Measurements from ENCODE around the gene ZMYND11.
A peak's percentile ranks its signal among the peaks of the same experiment; 100 is the strongest.
"Not testable (repeated sequence)": the region's sequence is repeated elsewhere in the genome, so short reads cannot be mapped to it uniquely, and the experiment has no call there.

The ZMYND11 gene

GRCh38 chr10:251982-252582 is 116.8 kb downstream of the ZMYND11 start:
- DNase-seq = no peak

DNA sequence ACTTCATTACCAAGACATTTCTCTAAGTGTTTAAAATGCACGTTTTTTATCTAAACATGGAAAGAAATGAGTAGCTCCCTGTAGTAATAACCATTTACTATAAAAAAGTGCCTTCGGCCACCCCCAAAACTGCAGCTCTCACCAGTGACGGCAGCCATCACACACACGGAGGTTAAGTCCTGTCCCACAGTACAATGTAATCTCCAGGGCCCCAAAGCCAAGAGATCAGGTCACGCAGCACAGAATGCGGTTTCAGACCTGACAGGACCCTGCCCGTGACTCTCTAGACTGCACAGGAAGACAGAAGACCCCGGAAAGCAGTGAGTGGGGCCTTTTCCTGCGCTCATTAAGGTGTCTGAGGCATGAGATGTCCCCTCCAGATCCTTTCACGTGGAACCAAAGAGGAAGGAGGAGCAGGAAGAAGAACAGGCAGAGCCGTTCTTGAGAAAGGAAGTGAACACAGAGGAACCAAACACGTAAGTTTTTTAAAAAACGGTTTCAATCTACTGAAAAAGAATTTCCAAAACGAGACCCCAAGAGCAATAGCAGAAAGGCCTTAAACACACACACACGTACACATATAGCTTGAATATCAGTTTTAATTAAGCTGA is 125.7 kb downstream of the ZMYND11 start:
- peak in 1 of 2 donors; percentile 13 for DNase-seq

DNA sequence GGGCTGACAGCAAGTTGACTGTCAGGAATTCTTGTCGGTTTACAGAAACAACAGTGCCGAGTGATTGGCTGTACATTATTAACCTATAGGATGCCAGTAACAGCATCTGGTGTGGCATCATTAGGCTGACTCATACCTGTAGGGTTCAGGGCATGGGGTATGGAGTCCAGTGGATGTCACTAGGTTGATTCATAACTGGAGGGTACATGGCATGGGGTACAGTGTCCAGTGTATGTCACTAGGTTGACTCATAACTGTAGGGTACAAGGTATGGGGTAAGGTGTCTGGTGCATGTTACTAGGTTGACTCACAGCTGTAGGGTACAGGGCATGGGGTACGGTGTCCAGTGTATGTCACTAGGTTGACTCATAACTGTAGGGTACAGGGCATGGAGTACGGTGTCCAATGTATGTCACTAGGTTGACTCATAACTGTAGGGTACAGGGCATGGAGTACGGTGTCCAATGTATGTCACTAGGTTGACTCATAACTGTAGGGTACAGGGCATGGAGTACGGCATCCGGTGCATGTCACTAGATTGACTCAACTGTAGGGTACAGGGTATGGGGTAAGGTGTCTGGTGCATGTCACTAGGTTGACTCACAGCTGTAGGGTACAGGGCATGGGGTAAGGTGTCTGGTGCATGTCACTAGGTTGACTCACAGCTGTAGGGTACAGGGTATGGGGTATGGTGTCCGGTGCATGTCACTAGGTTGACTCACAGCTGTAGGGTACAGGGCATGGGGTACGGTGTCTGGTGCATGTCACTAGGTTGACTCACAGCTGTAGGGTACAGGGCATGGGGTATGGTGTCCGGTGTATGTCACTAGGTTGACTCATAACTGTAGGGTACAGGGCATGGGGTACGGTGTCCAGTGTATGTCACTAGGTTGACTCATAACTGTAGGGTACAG is 129.2 kb downstream of the ZMYND11 start:
- DNase-seq = not testable (repeated sequence)

GRCh38 chr10:265074-265440 is 129.8 kb downstream of the ZMYND11 start:
- not testable (repeated sequence) for DNase-seq

DNA sequence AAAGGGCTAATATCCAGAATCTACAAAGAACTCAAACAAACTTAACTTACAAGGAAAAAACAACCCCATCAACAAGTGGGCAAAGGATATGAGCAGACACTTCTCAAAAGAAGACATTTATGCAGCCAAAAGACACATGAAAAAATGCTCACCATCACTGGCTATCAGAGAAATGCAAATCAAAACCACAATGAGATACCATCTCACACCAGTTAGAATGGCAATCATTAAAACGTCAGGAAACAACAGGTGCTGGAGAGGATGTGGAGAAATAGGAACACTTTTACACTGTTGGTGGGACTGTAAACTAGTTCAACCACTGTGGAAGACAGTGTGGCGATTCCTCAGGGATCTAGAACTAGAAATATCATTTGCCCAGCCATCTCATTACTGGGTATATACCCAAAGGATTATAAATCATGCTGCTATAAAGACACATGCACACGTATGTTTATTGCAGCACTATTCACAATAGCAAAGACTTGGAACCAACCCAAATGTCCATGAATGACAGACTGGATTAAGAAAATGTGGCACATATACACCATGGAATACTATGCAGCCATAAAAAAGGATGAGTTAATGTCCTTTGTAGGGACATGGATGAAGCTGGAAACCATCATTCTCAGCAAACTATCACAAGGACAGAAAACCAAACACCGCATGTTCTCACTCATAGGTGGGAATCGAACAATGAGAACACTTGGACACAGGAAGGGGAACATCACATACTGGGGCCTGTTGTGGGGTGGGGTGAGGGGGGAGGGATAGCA is 130.7 kb downstream of the ZMYND11 start:
- not testable (repeated sequence) for DNase-seq

GRCh38 chr10:266974-267425 is 131.7 kb downstream of the ZMYND11 start:
- no peak for DNase-seq

DNA sequence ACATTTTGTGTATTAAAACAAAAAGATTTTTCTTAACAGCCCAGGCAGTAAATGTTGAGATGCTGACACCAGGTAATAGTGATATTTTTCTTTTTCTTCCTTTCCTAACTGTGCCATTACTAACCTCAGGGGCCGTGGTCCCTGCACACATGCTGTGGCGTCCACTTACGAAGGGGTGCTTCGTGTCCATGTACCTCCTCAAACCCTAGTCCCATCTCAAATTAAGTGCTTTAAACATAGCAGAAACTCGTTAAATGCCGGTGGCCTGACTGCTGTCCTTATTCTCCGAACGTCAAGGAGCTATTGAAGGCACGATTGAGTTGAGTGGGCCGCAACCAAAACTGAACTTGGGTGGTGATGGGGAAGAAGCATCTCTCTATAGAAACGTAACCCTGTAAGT is 132.4 kb downstream of the ZMYND11 start:
- no peak for DNase-seq

DNA sequence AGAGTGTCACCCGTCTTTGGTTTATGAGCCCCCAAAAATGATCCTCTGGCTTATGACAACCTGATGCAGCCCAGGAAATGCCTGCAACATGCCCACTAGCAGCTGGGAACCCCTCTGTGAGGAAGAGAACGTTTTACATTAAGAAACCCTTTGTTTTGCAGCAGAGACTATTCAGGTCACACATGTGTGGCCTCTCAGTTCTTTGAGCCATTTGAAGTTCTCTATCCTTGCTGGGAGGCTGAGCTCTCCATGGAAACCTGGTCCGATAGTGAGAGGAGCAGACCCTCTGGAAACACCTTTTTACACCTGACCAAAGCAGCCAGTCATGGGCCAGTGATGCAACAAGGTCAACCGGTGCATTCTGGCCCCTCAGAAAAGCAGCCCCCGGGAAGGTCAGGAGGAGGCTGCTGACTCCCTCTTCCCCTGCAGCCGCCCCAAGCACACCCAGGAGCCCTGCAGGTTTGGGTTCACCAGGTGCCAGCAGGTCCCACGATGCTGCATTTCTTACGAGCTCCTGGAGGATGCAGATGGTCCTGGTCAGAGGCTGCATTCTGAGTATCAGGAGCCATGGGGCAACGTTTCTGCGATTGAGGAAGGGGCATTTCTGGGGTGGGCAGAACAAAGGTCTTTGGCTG is 134.3 kb downstream of the ZMYND11 start:
- no peak for DNase-seq

DNA sequence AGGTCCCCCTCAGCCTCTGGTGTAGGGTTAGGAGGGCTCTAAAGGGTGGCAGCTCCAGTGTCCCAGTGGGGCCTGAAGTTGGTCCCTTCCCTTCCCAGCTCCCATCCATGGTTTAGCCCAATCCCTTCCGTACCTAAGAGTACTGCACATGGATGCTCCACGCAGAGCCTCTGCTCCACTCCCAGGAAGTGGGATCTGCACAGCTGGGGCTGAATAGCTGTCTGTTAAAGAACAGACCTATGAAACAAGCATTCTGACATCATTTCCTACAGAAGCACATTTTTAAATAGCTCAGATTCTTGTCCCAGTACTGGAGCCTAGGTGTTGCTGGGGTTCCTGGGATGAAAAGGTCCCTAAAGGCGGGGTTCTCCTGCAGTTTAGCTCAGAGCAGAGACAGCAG is 135.9 kb downstream of the ZMYND11 start:
- no peak for DNase-seq

DNA sequence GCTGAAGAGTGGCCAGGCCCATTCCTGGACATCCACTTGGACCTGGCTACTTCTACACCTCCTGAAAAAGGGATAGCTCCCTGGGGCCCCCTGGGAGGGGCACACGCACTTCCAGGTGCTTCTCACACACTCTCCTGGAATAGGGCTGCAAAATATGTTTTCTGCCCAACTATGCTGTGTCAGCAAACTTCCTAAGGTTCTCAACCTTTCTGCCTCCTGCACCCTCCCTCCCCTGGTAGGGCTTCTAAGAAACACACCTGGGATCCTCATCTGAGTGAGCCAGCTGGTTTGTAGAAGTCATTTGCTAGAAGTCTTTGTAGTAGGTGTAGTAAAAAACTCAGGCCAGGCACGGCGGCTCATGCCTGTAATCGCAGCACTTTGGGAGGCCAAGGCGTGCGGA is 136.5 kb downstream of the ZMYND11 start:
- no peak for DNase-seq

GRCh38 chr10:273088-273487 is 137.8 kb downstream of the ZMYND11 start:
- DNase-seq = no peak

GRCh38 chr10:274866-275265 is 139.6 kb downstream of the ZMYND11 start:
- no peak for DNase-seq

- DNase-seq = no peak
These were observed 140.4 kb downstream of the ZMYND11 start for GRCh38 chr10:275680-276079.

DNA sequence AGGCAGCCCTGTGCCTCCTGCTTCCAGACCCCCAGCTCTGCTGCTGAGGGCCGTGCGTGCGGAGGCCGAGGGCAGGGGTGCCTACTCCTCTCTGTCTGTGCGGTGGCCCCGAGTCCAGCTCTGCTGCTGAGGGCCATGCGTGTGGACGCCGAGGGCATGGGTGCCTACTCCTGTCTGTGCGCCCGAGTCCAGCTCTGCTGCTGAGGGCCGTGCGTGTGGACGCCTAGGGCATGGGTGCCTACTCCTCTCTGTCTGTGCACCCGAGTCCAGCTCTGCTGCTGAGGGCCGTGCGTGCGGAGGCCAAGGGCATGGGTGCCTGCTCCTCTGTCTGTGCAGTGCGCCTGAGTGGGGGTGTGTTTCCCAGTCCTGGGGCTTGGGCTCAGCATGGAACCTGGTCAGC is 142.7 kb downstream of the ZMYND11 start:
- DNase-seq = no peak

GRCh38 chr10:278707-279106 is 143.5 kb downstream of the ZMYND11 start:
- no peak for DNase-seq

DNA sequence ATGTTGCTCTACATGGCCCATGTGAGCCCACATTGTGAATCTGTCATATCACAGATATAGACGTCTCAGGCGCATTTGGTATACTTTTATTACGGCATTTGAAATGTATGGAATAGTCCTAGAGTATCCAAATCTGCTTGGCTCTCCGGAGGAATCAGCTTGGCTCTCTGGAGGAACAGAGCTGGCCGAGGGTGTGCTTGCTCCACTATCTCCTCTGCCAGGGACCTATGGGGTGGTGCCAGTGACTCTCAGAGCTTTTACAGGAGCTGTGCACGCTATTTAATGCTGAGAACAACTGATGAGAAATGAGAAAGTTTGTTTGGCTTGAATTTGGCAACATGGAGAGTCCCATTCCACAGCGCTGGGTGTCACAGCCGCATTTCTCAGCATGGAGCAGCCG is 144.0 kb downstream of the ZMYND11 start:
- DNase-seq = no peak

- DNase-seq = no peak
These were observed 144.4 kb downstream of the ZMYND11 start for GRCh38 chr10:279655-280054.

DNA sequence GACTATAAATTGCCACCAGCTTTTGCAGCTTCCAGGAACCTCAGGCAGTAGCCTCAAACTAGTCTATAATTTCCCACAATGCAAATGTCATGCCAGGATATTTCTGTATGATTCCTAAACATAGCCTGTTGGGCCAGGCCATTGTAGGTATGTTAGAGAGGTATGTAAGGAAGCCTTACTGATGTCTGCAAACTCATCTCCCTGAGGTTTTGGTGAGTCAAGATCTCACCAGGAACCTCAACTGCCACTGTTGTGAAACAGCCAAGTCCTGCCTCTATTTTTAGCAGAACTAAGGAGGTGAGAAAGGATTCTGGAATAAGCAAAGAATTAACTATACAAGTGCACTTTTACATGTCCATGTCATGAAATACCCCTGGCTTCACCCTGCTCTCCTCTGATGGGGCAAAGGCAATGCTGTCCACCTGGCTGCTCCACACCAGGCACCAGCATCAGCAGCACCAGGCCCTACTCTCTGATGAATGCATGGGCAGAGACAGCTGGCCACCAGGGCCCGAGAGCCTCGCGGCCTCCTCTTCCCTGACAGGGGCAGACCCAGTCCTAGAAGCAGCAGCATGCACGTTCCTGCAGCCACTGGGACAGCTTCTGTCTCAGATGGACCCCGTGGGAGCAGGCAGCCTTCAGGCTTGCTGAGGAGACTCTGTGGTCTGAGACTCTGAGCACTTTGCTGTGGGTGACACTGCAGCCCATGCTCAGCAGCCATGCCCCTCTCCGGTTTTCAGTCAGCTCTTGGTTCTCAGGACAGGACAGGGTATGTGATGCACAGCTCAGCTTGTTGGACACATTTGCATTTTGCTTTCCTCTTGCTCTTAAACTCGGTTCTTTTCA is 147.3 kb downstream of the ZMYND11 start:
- DNase-seq = no peak

- no peak for DNase-seq
These were observed 147.9 kb downstream of the ZMYND11 start for GRCh38 chr10:283140-283479.

DNA sequence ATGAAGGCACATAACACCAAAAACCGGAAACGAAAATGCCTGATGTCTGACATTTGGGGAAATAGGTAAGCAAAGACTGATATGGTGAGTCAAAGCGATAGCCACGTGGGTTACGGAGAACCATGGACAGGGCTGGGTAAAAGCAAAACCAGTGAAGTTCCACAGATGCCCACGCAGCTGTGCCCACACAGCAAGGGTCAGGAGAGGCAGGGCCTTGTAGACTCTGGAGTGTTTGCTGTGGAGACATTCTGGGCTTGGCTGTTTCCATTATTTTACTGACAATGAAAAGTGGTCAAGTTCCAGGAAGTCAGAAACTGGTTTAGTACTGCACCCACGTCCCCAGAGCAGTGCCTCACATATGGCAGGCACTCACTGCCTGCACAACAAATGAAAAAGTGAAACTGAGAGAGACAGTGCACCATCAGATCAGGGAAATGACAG is 148.7 kb downstream of the ZMYND11 start:
- peak in 1 of 2 donors; percentile 28 for DNase-seq

DNA sequence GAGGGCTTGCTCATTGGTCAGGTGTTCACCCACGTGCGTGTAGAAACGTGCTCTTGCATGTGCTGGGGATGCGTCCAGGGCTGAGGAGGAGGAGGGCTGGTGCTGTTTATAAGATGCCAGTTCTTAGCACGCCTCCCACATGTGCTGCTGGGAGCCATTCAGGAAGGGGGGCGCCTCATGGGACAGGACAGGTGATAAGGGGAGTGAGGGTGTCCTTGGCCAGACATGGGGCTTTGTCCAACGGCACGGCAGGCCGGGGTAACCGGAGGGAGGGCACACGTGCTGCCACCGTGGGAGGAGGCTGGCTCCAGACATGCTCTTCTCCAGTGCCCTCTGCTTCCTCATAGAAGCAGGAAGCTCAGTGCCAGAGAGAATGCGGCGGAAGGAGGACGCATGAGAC is 150.0 kb downstream of the ZMYND11 start:
- DNase-seq = no peak

All from inflammatory macrophage treated with lipopolysaccharide for 1 hour (primary cell).